ENCODE measurements around the gene DPP9.
A peak's percentile ranks its signal among the peaks of the same experiment; 100 is the strongest.
"Not testable (repeated sequence)": the region's sequence is repeated elsewhere in the genome, so short reads cannot be mapped to it uniquely, and the experiment has no call there.

The DPP9 gene

DNA sequence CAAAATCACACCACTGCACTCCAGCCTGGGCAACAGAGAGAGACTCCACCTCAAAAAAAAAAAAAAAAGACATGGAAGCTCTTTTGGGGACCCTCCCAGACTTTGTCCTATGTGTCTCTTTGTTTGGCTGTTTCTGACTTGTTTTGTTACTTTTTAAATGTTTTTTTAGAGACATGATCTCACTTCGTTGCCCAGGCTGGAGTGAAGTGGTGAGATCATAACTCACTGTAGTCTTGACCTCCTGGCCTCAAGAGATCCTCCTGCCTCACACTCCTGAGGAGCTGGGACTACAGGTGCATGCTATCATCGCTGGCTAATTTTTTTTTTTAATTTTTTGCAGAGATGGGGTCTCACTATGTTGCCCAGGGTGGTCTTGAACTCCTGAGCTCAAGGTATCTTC lies 16.4 kb upstream of the DPP9 start:
- no peak for DNase-seq (ENCODE audit: low read depth)

DNA sequence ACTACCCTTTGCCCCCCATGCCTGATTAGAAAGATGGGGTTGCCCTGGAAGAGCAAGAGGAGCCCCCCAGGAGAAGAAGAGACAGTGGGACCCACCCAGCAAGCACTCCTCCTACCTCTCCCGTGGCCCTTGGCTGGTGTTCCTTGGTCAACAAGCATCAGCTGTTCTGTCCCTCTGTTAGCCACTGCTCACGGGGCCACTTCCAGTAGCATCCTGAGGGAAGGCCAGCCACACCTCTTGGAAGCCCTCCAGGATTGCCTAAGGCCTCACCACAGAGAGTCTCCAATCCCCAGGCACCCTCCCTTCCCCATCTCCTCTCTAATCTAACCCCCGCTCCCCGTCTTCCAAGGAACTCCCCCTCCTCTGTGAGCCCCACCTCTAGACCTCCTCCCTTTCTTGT lies 15.1 kb upstream of the DPP9 start:
- no peak for DNase-seq (ENCODE audit: low read depth)

DNA sequence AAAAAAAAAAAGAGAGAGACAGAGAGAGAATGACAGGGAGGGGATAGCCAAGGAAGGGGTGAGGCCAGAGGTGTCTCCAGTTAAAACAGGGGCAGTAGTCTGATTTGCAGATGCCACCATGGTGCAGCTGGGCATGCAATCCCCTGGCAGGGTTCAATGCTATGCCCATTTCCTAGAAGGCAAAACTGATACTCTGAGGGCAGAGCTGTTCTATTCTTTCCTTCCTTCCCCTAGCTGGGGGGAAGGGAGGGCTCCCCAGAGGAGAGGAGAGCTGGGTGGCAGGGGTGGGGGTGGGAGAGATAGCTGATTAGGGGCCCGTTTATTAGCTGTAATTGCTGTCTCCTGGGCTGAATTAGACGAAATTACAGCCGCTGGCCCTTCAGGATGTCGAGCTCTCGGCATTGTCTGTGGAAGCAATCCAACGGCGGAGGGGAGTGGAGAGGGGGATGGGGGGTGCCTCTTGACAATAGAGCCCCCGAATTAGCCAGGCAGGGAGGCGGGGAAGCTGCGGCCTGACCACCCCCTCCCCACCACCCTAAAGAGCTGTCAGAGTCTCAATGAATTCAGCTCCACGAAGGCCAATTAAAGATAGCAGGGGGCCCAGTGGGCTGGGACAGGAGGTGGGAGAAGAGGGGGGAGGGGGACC lies 14.4 kb upstream of the DPP9 start:
- DNase-seq (ENCODE audit: low read depth): no peak

DNA sequence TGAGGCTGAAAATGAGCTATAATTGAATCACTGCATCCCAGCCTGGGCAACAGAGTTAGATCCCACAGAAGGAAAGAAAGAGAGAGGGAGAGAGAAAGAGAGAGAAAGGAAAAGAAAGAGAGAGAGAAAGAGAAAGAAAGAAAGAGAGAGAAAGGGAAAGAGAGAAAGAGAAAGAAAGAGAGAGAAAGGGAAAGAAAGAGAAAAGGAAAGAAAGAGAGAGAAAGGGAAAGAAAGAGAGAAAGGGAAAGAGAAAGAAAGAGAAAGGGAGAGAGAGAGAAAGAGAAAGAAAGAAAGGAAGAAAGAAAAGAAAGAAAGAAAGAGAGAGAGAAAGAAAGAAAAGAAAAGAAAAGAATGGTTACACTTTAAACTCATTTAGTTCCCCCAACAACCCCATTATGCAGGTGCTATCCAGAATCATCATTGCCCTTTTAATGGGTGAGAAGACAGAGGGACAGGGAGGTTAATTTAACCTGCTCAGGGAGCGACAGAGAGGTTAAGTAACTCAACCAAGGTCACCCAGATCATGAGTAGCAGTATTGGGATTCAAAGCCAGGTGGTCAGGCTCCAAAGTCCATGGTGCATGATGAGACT lies 10.2 kb upstream of the DPP9 start:
- no peak for DNase-seq (ENCODE audit: low read depth)

- DNase-seq (ENCODE audit: low read depth): peak; percentile 17
Measured at GRCh38 chr19:4732680-4733114, 9.1 kb upstream of the DPP9 start.

GRCh38 chr19:4730740-4731171 lies 7.1 kb upstream of the DPP9 start:
- peak; percentile 41 for DNase-seq (ENCODE audit: low read depth)

GRCh38 chr19:4728871-4729270 lies 5.2 kb upstream of the DPP9 start:
- no peak for DNase-seq (ENCODE audit: low read depth)

- DNase-seq (ENCODE audit: low read depth): no peak
Measured at GRCh38 chr19:4722671-4723594, 709 bp downstream of the DPP9 start.

DNA sequence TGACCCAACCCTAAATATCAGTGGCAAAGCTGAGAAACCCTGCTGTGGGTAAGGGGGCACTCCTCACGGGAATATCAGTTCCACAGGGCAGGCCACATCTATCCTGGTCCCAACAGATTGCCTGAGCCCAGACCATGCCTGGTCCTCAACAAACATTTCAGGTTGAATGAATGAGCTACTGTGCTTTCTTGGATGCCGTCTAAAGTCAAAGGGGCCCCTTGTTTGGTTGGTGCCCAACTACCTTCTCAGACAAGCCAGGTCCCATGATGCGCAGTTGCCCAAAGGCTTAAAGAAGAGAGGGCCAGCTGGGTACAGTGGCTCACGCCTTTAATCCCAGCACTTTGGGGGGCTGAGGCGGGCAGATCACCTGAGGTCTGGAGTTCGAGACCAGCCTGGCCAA lies 2.4 kb downstream of the DPP9 start:
- DNase-seq (ENCODE audit: low read depth): no peak

- DNase-seq (ENCODE audit: low read depth): no peak
Measured at GRCh38 chr19:4720037-4720700, 3.5 kb downstream of the DPP9 start.

GRCh38 chr19:4719499-4719866 lies 4.2 kb downstream of the DPP9 start:
- DNase-seq (ENCODE audit: low read depth): no peak

- DNase-seq (ENCODE audit: low read depth): no peak
Measured at GRCh38 chr19:4717966-4718701, 5.5 kb downstream of the DPP9 start.

DNA sequence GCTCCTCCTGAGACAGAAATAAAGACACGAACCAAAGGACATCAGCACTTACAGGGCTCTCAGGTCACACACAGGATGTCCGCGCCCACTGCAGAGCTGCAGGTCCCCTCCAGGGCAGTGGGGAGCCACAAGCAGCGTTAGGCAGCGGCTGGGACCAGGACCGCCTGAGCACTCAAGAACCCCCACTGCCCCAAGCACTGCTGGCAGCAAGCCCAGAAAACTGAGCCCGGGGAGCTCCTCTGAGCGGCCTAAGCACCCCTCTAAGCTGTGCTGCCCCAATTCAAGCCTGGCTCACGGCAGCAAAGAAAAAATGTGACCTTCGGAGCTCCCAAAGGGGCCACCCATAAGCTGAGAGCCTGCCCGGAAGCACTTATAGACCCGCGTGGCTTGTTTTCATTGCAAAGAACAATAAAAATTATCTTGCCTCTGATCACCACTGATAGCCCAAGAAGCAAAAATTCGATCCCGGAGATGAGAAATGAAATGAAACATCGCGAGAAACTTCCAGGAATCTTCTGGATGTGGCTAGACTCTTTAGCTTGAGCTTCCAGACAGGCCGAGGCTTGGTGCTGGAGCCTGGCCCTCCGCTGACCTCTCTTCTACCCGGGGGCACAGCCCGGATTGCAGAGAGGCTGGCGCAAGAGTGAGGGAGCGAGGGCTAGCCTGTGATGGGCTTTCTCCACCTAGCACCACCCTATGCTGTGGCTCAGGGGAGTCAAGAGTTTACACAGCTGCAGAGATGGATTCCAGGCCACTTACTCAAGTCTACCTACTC lies 6.3 kb downstream of the DPP9 start:
- DNase-seq (ENCODE audit: low read depth): no peak

DNA sequence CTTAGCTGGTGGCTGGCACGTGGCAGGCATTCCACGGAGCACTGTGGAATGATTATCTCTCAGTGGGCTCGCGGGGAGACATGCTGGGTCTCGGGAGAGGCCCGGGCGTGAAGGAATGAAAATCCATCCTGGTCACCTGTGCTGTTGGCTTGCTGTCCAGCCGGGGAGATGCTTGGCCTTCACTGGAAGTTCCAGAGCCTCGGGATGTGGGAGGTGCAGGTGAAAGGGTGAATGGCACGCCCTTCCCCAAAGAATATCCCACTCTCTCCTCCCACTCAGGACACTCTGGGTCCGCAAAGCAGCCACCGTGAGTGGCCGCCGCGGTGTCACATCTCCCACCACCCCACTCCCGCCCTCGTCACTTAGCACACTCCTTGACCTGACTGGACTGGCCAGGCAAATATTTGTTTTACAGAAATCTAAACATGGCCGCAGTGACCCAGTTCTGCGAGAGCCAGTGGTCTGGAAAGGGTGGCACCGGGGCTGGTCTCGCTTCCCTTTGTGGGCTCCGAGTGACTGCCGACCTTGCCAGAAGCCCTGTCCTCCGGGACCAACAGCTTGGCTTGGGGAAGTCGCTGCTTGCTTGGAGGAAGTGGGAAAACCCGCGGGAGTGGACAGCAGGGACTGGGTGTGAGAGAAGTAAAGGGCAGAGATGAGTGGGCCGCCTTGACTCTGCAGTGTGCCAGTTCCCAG lies 8.0 kb downstream of the DPP9 start:
- no peak for DNase-seq (ENCODE audit: low read depth)

- not testable (repeated sequence) for DNase-seq (ENCODE audit: low read depth)
Measured at GRCh38 chr19:4715178-4715528, 8.5 kb downstream of the DPP9 start.

- DNase-seq (ENCODE audit: low read depth): no peak
Measured at GRCh38 chr19:4714016-4714415, 9.6 kb downstream of the DPP9 start.

DNA sequence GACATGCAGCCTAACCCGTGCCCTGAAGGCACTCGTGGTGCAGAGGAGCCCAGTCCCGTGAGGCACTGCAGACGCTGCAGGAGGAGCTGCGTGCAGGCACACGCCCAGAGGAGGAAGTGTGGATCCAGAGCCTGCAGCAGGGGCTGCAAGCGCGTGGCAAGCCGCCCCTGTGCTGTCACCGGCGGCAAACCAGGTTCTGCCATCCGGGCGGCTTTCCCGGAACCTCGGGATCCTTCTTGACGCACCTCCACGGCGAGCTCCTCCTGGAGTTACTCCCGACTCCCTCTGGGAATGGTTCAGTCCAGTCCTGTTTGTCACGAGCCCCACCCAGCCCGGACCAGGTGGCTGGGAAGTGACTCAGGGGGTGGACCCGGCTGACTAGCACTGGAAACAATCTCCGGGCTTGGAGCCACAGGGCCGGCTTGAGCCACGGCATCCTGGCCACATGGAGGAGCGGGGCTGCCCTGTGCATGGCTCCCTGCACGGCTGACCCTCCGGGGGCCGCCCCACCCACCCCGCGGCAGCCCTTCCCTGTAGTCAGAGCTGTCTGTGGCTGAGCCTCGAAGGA lies 10.2 kb downstream of the DPP9 start:
- DNase-seq (ENCODE audit: low read depth): no peak

DNA sequence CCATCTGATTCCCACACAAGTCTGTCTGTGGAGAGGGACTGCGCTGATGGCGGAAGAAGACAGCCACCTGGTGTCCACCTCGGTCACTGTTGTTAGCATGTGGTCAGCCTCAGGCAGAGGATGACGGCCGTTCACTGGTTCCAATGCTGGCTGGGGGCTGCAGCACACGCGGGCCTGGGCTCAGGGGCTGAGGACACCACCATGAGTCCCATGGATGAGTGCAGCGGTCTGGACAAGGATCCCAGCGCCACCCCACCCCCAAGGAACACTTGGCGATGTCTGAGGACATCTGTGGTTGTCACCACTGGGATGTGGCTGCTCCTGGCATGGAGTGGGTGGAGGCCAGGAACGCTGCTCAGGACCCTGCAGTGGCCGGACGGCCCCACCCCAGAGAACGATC lies 10.9 kb downstream of the DPP9 start:
- DNase-seq (ENCODE audit: low read depth): no peak

DNA sequence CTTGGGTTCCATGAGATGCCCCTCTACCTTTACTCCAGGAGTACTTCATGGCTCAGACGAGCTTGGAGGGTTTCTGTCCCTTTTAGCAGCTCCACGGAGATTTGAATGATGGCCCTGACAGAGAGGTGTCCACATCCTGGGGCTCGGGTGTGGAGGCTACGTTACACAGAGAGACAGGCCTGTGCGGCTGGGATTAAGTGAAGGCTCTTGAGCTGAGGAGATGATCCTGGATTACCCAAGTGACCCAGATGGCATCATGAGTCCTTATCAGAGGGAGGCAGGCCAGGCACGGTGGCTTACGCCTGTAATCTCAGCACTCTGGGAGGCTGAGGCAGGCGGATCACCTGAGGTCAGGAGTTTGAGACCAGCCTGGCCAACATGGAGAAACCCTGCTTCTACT lies 12.4 kb downstream of the DPP9 start:
- no peak for DNase-seq (ENCODE audit: low read depth)

- DNase-seq (ENCODE audit: low read depth): no peak
Measured at GRCh38 chr19:4710281-4710600, 13.4 kb downstream of the DPP9 start.

All from stimulated activated CD8-positive, alpha-beta memory T cell treated with anti-CD3 and anti-CD28 coated beads, Interleukin-7, amount 100 ng/mL, for 24 hours (primary cell).